PFSK-1 (cell line): ENCODE data around the gene CA5B.

ENCODE experiments used
- POLR2AphosphoS5 ChIP-seq: IDR thresholded peaks from 2 replicates; pipeline ENCODE4 v1.6.1; 2012; ENCODE audit warnings: low read depth, mild to moderate bottlenecking, control low read depth, low read length, moderate library complexity
- REST ChIP-seq, 2 experiments: IDR thresholded peaks; 2 replicates each; pipeline versions ENCODE4 v1.6.1 to v1.8.0; 2011 to 2012; ENCODE audit warnings: low read depth in 2 of 2, low read length in 2 of 2, control low read depth in 1 of 2, inconsistent platforms in 1 of 2, mild to moderate bottlenecking in 1 of 2, moderate library complexity in 1 of 2; ENCODE audit not compliant: insufficient read depth in 1 of 2
- SIN3A ChIP-seq: IDR thresholded peaks from 2 replicates; pipeline ENCODE4 v1.6.1; 2012; ENCODE audit warnings: mild to moderate bottlenecking, low read length, moderate library complexity, borderline replicate concordance; ENCODE audit not compliant: insufficient read depth
- TAF1 ChIP-seq: IDR thresholded peaks from 2 replicates; pipeline ENCODE4 v1.6.1; 2012; ENCODE audit warnings: low read length, control low read depth, borderline replicate concordance; ENCODE audit not compliant: insufficient read depth

GRCh38 chrX:15834827-15835595, 96.9 kb downstream of the CA5B start:
- no peak for TF ChIP-seq POLR2AphosphoS5
- no peak for TF ChIP-seq REST (IDR thresholded peaks at IDR 0.05; ENCODE audit: insufficient read depth in 1 of 2, low read depth in 2 of 2, low read length in 2 of 2)
- no peak for TF ChIP-seq TAF1
- TF ChIP-seq SIN3A: no peak
